T-helper 1 cell (primary cell): ENCODE results near the gene ANKRD55.
"Not testable (repeated sequence)": the region's sequence is repeated elsewhere in the genome, so short reads cannot be mapped to it uniquely, and the experiment has no call there.

Experiments
- DNase-seq, 5 donors: peaks; one replicate each; pipeline ENCODE4 v3.0.0-alpha.2; 2012 to 2020
- total RNA-seq, 4 donors: gene quantifications; one replicate each; lab custom pipeline; 2026; lab: John Stamatoyannopoulos, UW

The ANKRD55 gene
- 3.7 to 11.5 (median 7.5) reads per million in 4 donors for total RNA-seq

DNA sequence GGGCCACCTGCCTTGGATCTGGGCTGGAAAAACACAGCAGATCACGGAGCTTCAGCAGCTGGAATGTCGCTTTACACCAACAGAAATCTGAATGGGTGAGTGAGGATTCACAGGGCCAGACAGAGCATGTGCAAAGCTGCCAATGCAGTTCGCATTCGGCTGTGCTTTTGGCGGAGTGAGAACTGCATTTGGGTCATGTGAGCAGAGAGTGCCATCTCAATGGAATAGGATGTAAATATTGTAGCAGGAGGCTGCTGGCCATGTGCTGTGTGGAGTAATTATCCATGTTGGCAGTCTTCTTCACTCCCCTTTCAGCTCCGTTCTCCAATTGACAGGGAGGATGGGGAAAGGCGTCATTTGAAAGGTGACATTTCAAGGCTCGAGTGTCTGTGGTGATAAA, at the start of gene ANKRD55:
TSS of gene ANKRD55 (minus strand) at position 101 of the 400 bp plus-strand sequence. CDS start 417 bp downstream, outside the sequence.
- DNase-seq: no peak

DNA sequence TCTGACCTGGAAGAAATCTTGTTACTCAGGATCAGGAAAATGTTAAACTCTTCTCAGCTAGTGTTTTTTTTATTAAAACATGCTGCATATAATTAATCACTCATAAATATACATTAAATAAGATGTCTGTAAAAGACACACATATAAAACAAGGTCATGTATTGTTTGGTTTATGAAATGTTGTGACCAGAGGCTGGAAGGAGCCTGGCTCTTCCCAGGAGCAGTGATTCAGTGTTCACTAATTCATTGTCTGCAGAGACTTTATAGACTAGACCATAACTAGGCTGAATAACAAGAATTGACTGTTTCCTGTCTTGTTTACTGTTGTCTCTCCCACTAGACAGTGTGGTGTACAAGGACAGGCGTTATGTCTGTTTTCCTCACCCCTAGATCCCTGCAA, 49.1 kb upstream of the ANKRD55 start:
- no peak for DNase-seq

DNA sequence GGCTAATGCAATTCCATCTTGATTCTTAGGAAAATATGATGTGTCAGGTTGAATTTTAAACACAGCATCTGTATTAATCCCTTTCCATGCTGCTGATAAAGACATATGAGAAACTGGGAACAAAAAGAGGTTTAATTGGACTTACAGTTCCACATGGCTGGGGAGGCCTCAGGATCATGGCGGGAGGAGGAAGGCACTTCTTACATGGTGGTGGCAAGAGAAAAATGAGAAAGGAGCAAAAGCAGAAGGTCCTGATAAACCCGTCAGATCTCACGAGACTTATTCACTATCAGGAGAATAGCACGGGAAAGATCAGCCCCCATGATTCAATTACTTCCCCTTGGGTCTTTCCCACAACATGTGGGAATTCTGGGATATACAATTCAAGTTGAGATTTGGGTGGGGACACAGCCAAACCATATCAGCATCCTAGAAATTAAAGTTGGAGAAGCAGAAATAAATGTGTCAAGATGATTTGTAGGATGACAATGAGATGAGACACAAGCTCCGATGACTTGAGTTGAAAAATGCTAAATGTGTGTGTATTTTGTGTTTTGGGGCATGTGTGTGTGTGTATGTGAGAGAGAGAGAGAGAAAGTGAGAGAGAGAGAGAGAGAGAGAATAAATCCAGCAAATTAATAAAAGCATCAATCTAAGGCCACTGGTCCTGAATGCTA, 48.5 kb upstream of the ANKRD55 start:
- DNase-seq: no peak

- DNase-seq: no peak
Observed at GRCh38 chr5:56279979-56280378, 46.8 kb upstream of the ANKRD55 start.

- no peak for DNase-seq
Observed at GRCh38 chr5:56279291-56279690, 46.2 kb upstream of the ANKRD55 start.

DNA sequence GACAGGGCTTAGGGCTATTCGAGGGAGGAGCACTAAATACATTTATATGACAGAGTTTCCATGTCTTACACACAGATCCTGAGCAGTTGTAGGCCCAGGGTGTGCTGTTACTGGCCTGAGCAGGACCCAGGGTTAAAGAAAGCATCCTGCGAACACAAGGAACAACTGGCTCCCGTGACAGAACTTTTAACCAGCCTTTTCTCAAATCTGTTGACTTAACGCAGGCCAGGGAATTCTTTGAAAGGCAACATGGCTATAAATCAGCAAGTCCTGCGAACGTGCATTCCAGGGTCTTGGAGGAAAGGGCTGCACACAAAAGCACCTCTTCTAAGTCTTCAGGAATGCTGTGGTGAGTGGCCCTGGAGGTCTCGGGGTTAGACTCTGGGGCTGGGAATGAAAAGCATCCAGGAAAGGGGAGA, 45.2 kb upstream of the ANKRD55 start:
- DNase-seq: no peak

- DNase-seq: no peak
Observed at GRCh38 chr5:56277573-56277972, 44.4 kb upstream of the ANKRD55 start.

DNA sequence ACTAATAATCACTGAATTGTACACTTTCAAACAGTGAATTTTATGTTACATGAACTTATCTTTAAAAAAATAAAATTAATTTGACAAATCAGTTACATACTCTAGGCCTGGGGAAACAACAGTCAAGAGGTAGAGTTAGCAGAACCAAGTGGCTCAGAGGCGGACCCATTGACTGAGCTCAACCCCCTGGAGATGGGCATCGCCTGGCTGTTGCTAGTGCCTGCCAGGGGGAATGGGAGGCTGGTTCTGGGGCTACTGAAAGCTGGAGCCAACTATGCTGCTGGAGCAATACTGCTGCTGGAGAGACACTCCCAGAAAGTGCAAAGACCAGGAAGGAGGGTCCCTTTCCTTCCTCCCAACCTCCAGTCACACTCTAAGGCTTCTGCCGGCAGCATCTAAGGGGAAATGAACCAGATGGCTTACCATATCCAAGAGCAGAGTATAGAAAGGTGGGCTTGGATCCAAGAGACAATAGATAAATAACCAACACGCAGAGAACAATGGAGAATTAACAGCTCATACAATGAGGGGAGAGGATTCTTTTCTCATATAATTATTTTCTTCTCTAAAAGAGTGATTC, 40.3 kb upstream of the ANKRD55 start:
- no peak for DNase-seq

- DNase-seq: no peak
Observed at GRCh38 chr5:56272765-56273164, 39.6 kb upstream of the ANKRD55 start.

GRCh38 chr5:56270568-56271392, 37.6 kb upstream of the ANKRD55 start:
- DNase-seq: peak; percentile 54 to 78 (median 59)

DNA sequence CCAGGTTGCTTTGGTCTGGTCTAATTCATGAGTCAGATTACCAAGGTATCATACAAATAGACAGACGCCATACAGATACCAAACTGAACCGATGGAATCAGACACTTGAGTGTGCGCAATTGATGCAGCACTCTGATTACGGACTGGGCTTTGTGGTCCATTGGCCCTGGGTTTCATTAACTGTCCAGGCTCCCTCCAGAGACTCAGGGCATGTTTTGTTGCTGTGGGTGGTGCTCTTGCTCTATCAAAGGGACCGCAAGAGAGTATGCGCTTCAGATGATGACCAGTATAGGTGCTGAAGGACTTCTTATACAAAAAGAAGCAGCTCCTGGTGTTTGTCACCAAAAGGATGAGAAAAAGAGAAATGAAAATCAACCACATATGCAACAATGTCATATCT, 36.9 kb upstream of the ANKRD55 start:
- DNase-seq: peak in 1 of 5 donors; percentile 16

DNA sequence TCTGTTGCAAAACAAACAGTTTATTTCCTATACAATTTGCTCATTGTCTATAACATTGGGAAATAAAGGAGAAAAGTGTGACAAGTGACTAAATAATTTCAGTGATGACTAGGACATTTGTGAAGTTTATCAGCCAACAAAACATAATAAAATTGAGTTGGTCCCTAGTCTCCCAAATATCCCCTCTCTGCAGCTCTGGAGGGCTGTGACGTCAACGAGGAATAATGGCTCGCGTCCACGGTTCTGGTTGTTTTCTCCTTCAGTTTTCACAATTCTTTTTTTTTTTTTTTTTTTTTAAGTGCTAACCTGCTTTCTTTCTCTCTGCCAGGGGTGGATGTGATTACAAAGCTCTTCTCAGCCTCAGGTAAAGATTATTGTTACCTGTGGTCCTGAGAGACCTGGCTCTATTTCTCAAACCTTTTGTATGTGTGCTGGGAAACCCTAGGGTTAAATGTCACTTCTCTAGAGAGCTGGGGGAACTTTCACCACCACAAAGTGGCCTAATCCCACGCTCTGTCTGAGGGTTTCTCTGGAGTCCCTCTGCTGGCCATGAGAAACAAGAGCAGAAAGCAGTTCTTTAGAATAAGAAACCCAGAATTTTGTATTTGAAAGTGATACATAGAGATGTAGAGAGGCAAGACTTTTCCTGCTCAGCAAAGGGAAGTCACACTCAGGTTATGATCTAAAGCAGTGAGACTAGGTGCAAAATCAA, 36.2 kb upstream of the ANKRD55 start:
- peak in 2 of 5 donors; percentile 3 to 37 for DNase-seq

- not testable (repeated sequence) for DNase-seq
Observed at GRCh38 chr5:56268707-56269106, 35.6 kb upstream of the ANKRD55 start.

DNA sequence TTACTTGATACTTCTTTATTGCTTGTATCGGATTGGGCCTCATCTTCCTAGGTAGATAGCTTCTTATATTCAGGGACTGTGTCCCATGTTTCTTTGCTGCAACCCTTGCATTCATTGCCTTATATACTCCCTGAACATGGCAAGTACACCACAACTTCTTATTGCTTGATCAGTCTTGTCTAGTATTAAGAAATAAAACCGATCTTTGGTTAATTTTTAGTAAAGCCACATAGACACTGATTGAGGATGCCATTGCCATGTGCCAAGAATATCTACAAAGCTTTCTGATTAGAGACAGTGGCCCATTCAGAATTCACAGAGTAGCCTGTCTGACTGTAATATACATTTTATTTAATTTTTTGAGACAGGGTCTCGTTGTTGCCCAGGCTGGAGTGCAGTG, 34.7 kb upstream of the ANKRD55 start:
- no peak for DNase-seq

- peak in 2 of 5 donors; percentile 1 to 19 for DNase-seq
Observed at GRCh38 chr5:56264417-56265025, 31.4 kb upstream of the ANKRD55 start.

DNA sequence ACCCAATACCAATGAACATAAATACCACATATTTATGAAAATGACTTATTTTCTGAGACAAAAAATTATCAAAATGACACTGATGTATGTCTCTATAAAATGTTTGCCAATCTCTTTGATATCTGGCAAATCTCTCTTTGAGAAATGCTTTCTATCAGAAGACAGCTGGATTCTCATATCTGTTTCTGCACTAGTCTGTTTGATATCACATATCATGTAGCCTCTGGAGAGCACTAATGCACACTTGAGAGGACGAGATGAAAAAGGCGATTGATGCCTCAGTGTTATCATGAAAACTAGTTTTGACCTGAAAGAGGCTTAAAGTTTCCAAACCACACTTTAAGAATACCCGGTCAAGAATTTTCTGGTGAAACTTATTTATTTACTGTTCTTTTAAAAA, 29.1 kb upstream of the ANKRD55 start:
- DNase-seq: no peak

DNA sequence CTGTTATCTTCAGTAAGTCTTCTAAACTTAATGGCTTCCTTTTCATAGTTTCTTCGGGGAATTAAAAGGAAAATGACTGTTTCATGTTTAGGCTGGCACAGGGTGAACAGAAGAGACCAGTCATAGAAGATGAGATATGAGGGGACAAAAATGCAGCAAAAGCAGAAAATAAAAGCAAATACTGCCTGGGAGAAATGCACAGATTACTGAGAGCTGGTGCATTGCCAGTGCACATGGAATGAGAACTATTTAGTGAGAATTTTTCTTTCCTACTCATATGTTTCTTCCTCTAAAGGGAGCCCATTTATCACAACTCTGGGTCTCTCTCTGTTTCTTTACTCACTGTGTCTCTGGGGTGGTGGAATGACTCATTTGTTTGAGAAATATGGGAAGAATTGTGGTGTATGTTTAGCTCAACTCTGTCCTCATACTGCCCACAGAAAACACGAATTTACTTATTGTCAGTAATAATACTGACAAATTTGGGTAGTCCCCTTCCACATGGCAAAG, 25.9 kb upstream of the ANKRD55 start:
- DNase-seq: peak in 1 of 5 donors; percentile 67

- not testable (repeated sequence) for DNase-seq
Observed at GRCh38 chr5:56257763-56258529, 24.8 kb upstream of the ANKRD55 start.

DNA sequence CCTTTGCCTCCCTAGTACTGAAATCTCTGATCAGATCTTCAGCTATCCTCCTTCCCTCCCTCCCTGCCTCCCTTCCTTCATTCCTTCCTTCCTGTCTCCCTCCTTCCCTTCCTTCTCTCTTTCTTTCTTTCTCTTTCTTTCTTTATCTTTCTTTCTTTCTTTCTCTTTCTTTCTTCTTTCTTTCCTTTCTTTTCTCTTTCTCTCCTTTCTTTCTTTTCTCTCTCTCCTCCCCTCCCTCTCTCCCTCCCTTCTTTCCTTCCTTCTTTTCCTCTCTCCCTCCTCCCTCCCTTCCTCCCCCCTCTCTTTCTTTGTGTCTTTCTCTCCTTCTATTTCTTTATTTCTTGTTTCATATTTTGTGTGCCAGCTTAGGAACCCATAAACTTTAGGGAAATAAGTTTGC, 23.9 kb upstream of the ANKRD55 start:
- DNase-seq: no peak

GRCh38 chr5:56255502-56255901, 22.4 kb upstream of the ANKRD55 start:
- DNase-seq: no peak

DNA sequence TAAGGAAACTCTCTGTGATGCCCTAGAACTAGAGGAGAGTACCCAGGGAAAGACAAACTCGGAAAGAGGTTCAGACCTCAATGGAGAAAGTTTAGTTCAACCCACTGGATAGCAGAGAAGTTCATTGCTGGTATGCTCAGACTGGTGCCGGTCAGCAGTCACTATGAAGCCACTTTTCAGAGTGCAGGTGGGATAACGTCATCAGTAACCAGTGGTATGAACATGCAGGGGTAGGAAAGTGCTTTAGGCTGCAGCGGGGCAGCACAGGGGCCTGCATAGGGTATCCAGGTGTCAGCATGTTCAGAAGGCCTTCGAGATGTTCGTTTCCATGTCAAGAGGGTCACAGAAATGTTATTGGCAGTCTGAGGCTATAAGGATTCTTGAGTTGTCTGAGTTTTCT, 20.8 kb upstream of the ANKRD55 start:
- DNase-seq: no peak
